ENCODE data around the gene C9orf72. TPM values are rescaled to one million over a fixed set of nuclear protein-coding genes. Genes with fewer than 3 reads are reported as not detected.

Gene C9orf72
- total and polyA plus RNA-seq, 9 of the 15 experiments (the other 6 are each of a cell fraction or from before 2014, with no cell fraction given) = 2.3 to 7.3 (median 4.1) TPM

DNA sequence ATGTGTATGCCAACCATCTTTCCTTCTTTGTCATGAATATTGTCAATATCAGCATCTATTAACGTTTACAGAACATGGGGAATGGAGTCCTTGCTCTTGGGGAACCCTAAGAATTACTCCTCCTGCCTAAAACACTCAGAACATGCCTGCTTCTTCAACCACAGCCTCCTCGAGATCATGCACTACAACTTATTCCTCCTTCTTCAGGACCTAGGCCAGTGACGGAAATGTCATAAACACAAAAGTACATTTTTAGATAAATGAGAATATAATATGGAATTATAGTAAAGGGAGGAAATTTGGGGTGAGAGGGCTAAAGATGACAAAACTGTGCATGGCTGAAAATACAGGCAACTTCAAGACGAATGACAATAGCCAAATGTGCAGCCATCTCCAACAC lies 52.3 kb downstream of the C9orf72 start:
- no peaks in the 10 kb centered on the region for H3K9me3 ChIP-seq (replicated peaks; ENCODE audit: control insufficient read depth, insufficient read depth, low read depth, low read length)
- H4K20me1 ChIP-seq (replicated peaks; ENCODE audit: control insufficient read depth, insufficient read depth, low read length) = no peaks in the 10 kb centered on the region
- no peaks in the 10 kb centered on the region for H3K9me1 ChIP-seq (ENCODE audit: control insufficient read depth, insufficient read depth, low read length)
- no TSS peak for BruUV-seq (replicated peaks)
- H3K27me3 ChIP-seq (ENCODE audit: control insufficient read depth in 2 of 2, insufficient read depth in 2 of 2, low read length in 2 of 2) = no peaks in the 10 kb centered on the region
- POLR2A ChIA-PET = no interaction called here
- 34% methylated on average over 2 of the region's 4 CpGs for WGBS (ENCODE audit: insufficient coverage, low coverage, missing lambda C conversion rate)
- H3K9ac ChIP-seq (ENCODE audit: insufficient read depth in 1 of 2, low read depth in 2 of 2, low read length in 2 of 2) = no peak overlapping the region
- in situ Hi-C loops (cut with MboI) = loop anchor here (10.0 kb wide), 1 partner anchor 66 kb away; no protein-coding TSS in a partner anchor
- CTCF ChIA-PET (ENCODE audit: low intra/inter-chr PET ratio) = no interaction called here
- no peak overlapping the region for H3K27ac ChIP-seq (ENCODE audit: extremely low read depth, low read depth, low read length)
- peaks cover 10% of the 10 kb centered on the region; the same call in 1 of the 3 replicates for H3K36me3 ChIP-seq (ENCODE audit: control insufficient read depth, insufficient read depth, low read length)
- H2AFZ ChIP-seq (ENCODE audit: low read depth, low read length) = no peak overlapping the region
- no peak for FAIRE-seq
- no peak overlapping the region for H3K4me2 ChIP-seq (ENCODE audit: insufficient read depth, low read length)
- intact Hi-C loops (cut with micrococcal nuclease) = no loop called here
- TF ChIP-seq, protein P1, sequence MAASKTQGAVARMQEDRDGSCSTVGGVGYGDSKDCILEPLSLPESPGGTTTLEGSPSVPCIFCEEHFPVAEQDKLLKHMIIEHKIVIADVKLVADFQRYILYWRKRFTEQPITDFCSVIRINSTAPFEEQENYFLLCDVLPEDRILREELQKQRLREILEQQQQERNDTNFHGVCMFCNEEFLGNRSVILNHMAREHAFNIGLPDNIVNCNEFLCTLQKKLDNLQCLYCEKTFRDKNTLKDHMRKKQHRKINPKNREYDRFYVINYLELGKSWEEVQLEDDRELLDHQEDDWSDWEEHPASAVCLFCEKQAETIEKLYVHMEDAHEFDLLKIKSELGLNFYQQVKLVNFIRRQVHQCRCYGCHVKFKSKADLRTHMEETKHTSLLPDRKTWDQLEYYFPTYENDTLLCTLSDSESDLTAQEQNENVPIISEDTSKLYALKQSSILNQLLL (CRISPR knock-in tag; IDR thresholded peaks at IDR 0.05; ENCODE audit: borderline replicate concordance) = no peak
- TF ChIP-seq CBX2 (IDR thresholded peaks at IDR 0.05; ENCODE audit: insufficient read depth, low read length, poor library complexity, severe bottlenecking) (no peak), ID3 (CRISPR knock-in tag; IDR thresholded peaks at IDR 0.05) (no peak), ID3 (tag; IDR thresholded peaks at IDR 0.05) (no peak), U2AF2 (optimal IDR thresholded peaks at IDR 0.05; ENCODE audit: low read depth, low read length) (no peak), CHD2 (IDR thresholded peaks at IDR 0.05; ENCODE audit: low read depth, low read length) (no peak), SMAD3 (CRISPR knock-in tag; conservative IDR thresholded peaks at IDR 0.05) (no peak), KAT7 (CRISPR knock-in tag; IDR thresholded peaks at IDR 0.05; ENCODE audit: borderline replicate concordance) (no peak)
- TF ChIP-seq, protein P2, sequence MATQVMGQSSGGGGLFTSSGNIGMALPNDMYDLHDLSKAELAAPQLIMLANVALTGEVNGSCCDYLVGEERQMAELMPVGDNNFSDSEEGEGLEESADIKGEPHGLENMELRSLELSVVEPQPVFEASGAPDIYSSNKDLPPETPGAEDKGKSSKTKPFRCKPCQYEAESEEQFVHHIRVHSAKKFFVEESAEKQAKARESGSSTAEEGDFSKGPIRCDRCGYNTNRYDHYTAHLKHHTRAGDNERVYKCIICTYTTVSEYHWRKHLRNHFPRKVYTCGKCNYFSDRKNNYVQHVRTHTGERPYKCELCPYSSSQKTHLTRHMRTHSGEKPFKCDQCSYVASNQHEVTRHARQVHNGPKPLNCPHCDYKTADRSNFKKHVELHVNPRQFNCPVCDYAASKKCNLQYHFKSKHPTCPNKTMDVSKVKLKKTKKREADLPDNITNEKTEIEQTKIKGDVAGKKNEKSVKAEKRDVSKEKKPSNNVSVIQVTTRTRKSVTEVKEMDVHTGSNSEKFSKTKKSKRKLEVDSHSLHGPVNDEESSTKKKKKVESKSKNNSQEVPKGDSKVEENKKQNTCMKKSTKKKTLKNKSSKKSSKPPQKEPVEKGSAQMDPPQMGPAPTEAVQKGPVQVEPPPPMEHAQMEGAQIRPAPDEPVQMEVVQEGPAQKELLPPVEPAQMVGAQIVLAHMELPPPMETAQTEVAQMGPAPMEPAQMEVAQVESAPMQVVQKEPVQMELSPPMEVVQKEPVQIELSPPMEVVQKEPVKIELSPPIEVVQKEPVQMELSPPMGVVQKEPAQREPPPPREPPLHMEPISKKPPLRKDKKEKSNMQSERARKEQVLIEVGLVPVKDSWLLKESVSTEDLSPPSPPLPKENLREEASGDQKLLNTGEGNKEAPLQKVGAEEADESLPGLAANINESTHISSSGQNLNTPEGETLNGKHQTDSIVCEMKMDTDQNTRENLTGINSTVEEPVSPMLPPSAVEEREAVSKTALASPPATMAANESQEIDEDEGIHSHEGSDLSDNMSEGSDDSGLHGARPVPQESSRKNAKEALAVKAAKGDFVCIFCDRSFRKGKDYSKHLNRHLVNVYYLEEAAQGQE (IDR thresholded peaks at IDR 0.05; ENCODE audit: borderline replicate concordance) = peak; percentile 19; the same call in 1 of the 2 replicates
- TF ChIP-seq, protein P2 (CRISPR knock-in tag; IDR thresholded peaks at IDR 0.05; ENCODE audit: low read depth) = no peak
- no peak overlapping the region for H3K4me3 ChIP-seq
- no peak for DNase-seq (ENCODE audit: extremely low read depth in 1 of 4, low spot score in 3 of 4)
- no peaks in the 10 kb centered on the region; a peak in 3 of 5 replicates for H3K4me1 ChIP-seq (replicated peaks in 1 of 2; ENCODE audit: control insufficient read depth in 2 of 2, insufficient read depth in 2 of 2, low read length in 2 of 2)
- ATAC-seq = no peak
- H3K79me2 ChIP-seq (ENCODE audit: control insufficient read depth, insufficient read depth, low read length) = peaks cover 92% of the 10 kb centered on the region

All from K562 (cell line).